ENCODE results near the gene ADGRG3. TPM values are rescaled to one million over a fixed set of nuclear protein-coding genes. Genes with fewer than 3 reads are reported as not detected.

ADGRG3 gene
- total and polyA plus RNA-seq, 2 of the 13 experiments (the other 11 are each of a cell fraction or from before 2014, with no cell fraction given): 2.7 to 11.8 TPM

- POLR2A ChIA-PET: interaction anchor here (0.6 to 2.6 kb wide), 3 partner anchors 8 to 189 kb away, joined by 3 to 12 read pairs (median 3); partner anchors contain the start of genes ADGRG3 and KATNB1
- no peak overlapping the region for H3K4me3 ChIP-seq (replicated peaks in 1 of 3; ENCODE audit: insufficient read depth in 1 of 3, low read depth in 2 of 3, low read length in 3 of 3)
- intact Hi-C loops (cut with micrococcal nuclease; ENCODE audit: unreplicated experiment) (loop anchor here (2.0 kb wide), 1 partner anchor 45 kb away; no protein-coding TSS in a partner anchor), in situ Hi-C loops (cut with HindIII; ENCODE audit: extremely low pct_ligation_motif_present, low pct_unique_long_range_greater_than_20kb) (no loop called here)
- no peak overlapping the region for H3K4me2 ChIP-seq (ENCODE audit: low read depth, low read length)
- no peak for ATAC-seq
- WGBS (ENCODE audit: low lambda C conversion rate): 71% methylated on average over 12 of the region's 12 CpGs
- H3K27ac ChIP-seq (ENCODE audit: extremely low read length, insufficient read depth, low read length): no peak overlapping the region
- H4K20me1 ChIP-seq (ENCODE audit: insufficient read depth, low read length): no peaks in the 10 kb centered on the region
- H3K9me3 ChIP-seq (ENCODE audit: low read length): no peaks in the 10 kb centered on the region
- peaks cover 57% of the 10 kb centered on the region for H3K4me1 ChIP-seq (ENCODE audit: insufficient read depth, low read length)
- BruUV-seq (replicated peaks): no TSS peak
- no peak overlapping the region for H2AFZ ChIP-seq (ENCODE audit: low read length)
- DNase-seq (ENCODE audit: low spot score): no peak
- H3K79me2 ChIP-seq (ENCODE audit: insufficient read depth, low read length): no peaks in the 10 kb centered on the region
- H3K36me3 ChIP-seq (replicated peaks in 1 of 2; ENCODE audit: control insufficient read depth in 1 of 2, insufficient read depth in 2 of 2, low read length in 2 of 2): no peaks in the 10 kb centered on the region
- no peaks in the 10 kb centered on the region for H3K27me3 ChIP-seq (ENCODE audit: control insufficient read depth in 1 of 2, insufficient read depth in 2 of 2, low read length in 2 of 2)
- CTCF ChIA-PET (ENCODE audit: low intra/inter-chr PET ratio, low total read pairs): no interaction called here
- peak; percentile 80 for TF ChIP-seq CEBPB (IDR thresholded peaks at IDR 0.05; ENCODE audit: borderline replicate concordance, low read depth, low read length)
- TF ChIP-seq MED8 (CRISPR knock-in tag; IDR thresholded peaks at IDR 0.05; ENCODE audit: insufficient replicate concordance): no peak
- peak; percentile 38 for TF ChIP-seq CEBPG (CRISPR knock-in tag; IDR thresholded peaks at IDR 0.05)
- peak in 1 of 2 experiments; percentile 39; a peak in 1 of 4 replicates for TF ChIP-seq ATF4 (CRISPR knock-in tag; IDR thresholded peaks at IDR 0.05)
- FAIRE-seq: no peak
- H3K9ac ChIP-seq (ENCODE audit: insufficient read depth, low read depth, low read length): no peak overlapping the region
These were observed 7.8 kb downstream of the ADGRG3 start for GRCh38 chr16:57675741-57676551.

- H3K4me2 ChIP-seq (ENCODE audit: low read depth, low read length): no peak overlapping the region; the same call in 1 of the 2 replicates
- peak; percentile 18; the same call in 1 of the 3 replicates for ATAC-seq
- no peak for TF ChIP-seq ZNF282 (IDR thresholded peaks at IDR 0.05; ENCODE audit: partially characterized antibody)
- TF ChIP-seq POGZ (CRISPR knock-in tag; IDR thresholded peaks at IDR 0.05): 0 out of 2 replicates have a peak, but pooled peaks have one; percentile 17
- 0 out of 2 replicates have a peak, but pooled peaks have one; percentile 17 for TF ChIP-seq ZNF563 (CRISPR knock-in tag; IDR thresholded peaks at IDR 0.05)
- TF ChIP-seq ZNF121 (CRISPR knock-in tag; IDR thresholded peaks at IDR 0.05): peak; percentile 79
- TF ChIP-seq ZMYM3 (CRISPR knock-in tag; IDR thresholded peaks at IDR 0.05): peak; percentile 39; the same call in 1 of the 2 replicates
- peak; percentile 94 for TF ChIP-seq ZNF770 (CRISPR knock-in tag; IDR thresholded peaks at IDR 0.05)
These were observed 8.5 kb downstream of the ADGRG3 start for GRCh38 chr16:57676553-57677085.

More at GRCh38 chr16:57676553-57677085, 8.5 kb downstream of the ADGRG3 start:
- H3K9ac ChIP-seq (ENCODE audit: insufficient read depth, low read depth, low read length): no peak overlapping the region
- BruUV-seq (replicated peaks): no TSS peak
- H3K27me3 ChIP-seq (ENCODE audit: control insufficient read depth in 1 of 2, insufficient read depth in 2 of 2, low read length in 2 of 2): no peaks in the 10 kb centered on the region
- FAIRE-seq: peak; percentile 39
- peaks cover 53% of the 10 kb centered on the region for H3K4me1 ChIP-seq (ENCODE audit: insufficient read depth, low read length)
- H2AFZ ChIP-seq (ENCODE audit: low read length): no peak overlapping the region
- in situ Hi-C loops (cut with HindIII; ENCODE audit: extremely low pct_ligation_motif_present, low pct_unique_long_range_greater_than_20kb) (no loop called here), intact Hi-C loops (cut with micrococcal nuclease; ENCODE audit: unreplicated experiment) (loop anchor here (2.0 kb wide), 1 partner anchor 44 kb away; no protein-coding TSS in a partner anchor)
- no peaks in the 10 kb centered on the region for H4K20me1 ChIP-seq (ENCODE audit: insufficient read depth, low read length)
- no peak overlapping the region for H3K4me3 ChIP-seq (replicated peaks in 1 of 3; ENCODE audit: insufficient read depth in 1 of 3, low read depth in 2 of 3, low read length in 3 of 3)
- no peaks in the 10 kb centered on the region for H3K79me2 ChIP-seq (ENCODE audit: insufficient read depth, low read length)
- WGBS (ENCODE audit: low lambda C conversion rate): 66% methylated on average over 4 of the region's 4 CpGs
- H3K36me3 ChIP-seq (replicated peaks in 1 of 2; ENCODE audit: control insufficient read depth in 1 of 2, insufficient read depth in 2 of 2, low read length in 2 of 2): no peaks in the 10 kb centered on the region
- H3K27ac ChIP-seq (ENCODE audit: extremely low read length, insufficient read depth, low read length): no peak overlapping the region
- POLR2A ChIA-PET: interaction anchor here (1.1 to 2.6 kb wide), 3 partner anchors 9 to 59 kb away, joined by 3 to 12 read pairs (median 4); partner anchors contain the start of gene ADGRG3
- CTCF ChIA-PET (ENCODE audit: low intra/inter-chr PET ratio, low total read pairs): no interaction called here
- peak; percentile 44 for DNase-seq (ENCODE audit: low spot score)
- no peaks in the 10 kb centered on the region for H3K9me3 ChIP-seq (ENCODE audit: low read length)

All from HepG2 (cell line).